ENCODE results near the gene DDR2. TPM values are rescaled to one million over a fixed set of nuclear protein-coding genes. Genes with fewer than 3 reads are reported as not detected.

The DDR2 gene
- total RNA-seq, 1 donor, result 384 TPM

GRCh38 chr1:162765788-162766187 lies 133.5 kb downstream of the DDR2 start:
- no peak for DNase-seq (ENCODE audit: insufficient read length, low spot score, missing footprints)
- Histone ChIP-seq H3K79me2 (ENCODE audit: insufficient read depth, low read length) (no peaks in the 10 kb centered on the region), H3K27ac (ENCODE audit: low read depth, low read length) (no peak overlapping the region), H4K20me1 (ENCODE audit: insufficient read depth, low read length) (no peaks in the 10 kb centered on the region), H3K27me3 (ENCODE audit: insufficient read depth, low read length) (no peaks in the 10 kb centered on the region), H3K4me2 (ENCODE audit: insufficient read depth, low read length) (no peak overlapping the region), H3K4me3 (ENCODE audit: insufficient read depth, low read length) (no peak overlapping the region), H3K9me3 (ENCODE audit: low read depth, low read length) (no peaks in the 10 kb centered on the region), H3K4me1 (ENCODE audit: insufficient read depth, low read length) (no peaks in the 10 kb centered on the region), H2AFZ (ENCODE audit: low read length) (no peak overlapping the region), H3K36me3 (ENCODE audit: insufficient read depth, low read length) (peaks cover 50% of the 10 kb centered on the region)
- TF ChIP-seq CTCF (IDR thresholded peaks at IDR 0.05; ENCODE audit: extremely low read depth, low read depth, low read length), result no peak

- Histone ChIP-seq H3K4me1 (ENCODE audit: insufficient read depth, low read length) (peaks cover 11% of the 10 kb centered on the region), H3K27me3 (ENCODE audit: insufficient read depth, low read length) (no peaks in the 10 kb centered on the region), H4K20me1 (ENCODE audit: insufficient read depth, low read length) (no peaks in the 10 kb centered on the region), H2AFZ (ENCODE audit: low read length) (no peak overlapping the region), H3K36me3 (ENCODE audit: insufficient read depth, low read length) (peaks cover 84% of the 10 kb centered on the region), H3K79me2 (ENCODE audit: insufficient read depth, low read length) (peaks cover 3% of the 10 kb centered on the region), H3K4me2 (ENCODE audit: insufficient read depth, low read length) (peak overlapping the region; percentile 12), H3K27ac (ENCODE audit: low read depth, low read length) (peak overlapping the region; percentile 66), H3K9me3 (ENCODE audit: low read depth, low read length) (no peaks in the 10 kb centered on the region), H3K4me3 (ENCODE audit: insufficient read depth, low read length) (no peak overlapping the region)
- peak; percentile 79 for DNase-seq (ENCODE audit: insufficient read length, low spot score, missing footprints)
- peak; percentile 22 for TF ChIP-seq CTCF (IDR thresholded peaks at IDR 0.05; ENCODE audit: extremely low read depth, low read depth, low read length)
Measured at GRCh38 chr1:162772571-162773154, 140.4 kb downstream of the DDR2 start.

GRCh38 chr1:162774007-162774406 lies 141.7 kb downstream of the DDR2 start:
- Histone ChIP-seq H3K4me3 (ENCODE audit: insufficient read depth, low read length) (no peak overlapping the region), H3K4me2 (ENCODE audit: insufficient read depth, low read length) (no peak overlapping the region), H3K27me3 (ENCODE audit: insufficient read depth, low read length) (no peaks in the 10 kb centered on the region), H3K27ac (ENCODE audit: low read depth, low read length) (no peak overlapping the region), H3K36me3 (ENCODE audit: insufficient read depth, low read length) (peaks cover 85% of the 10 kb centered on the region), H4K20me1 (ENCODE audit: insufficient read depth, low read length) (no peaks in the 10 kb centered on the region), H3K79me2 (ENCODE audit: insufficient read depth, low read length) (peaks cover 3% of the 10 kb centered on the region), H2AFZ (ENCODE audit: low read length) (no peak overlapping the region), H3K9me3 (ENCODE audit: low read depth, low read length) (no peaks in the 10 kb centered on the region), H3K4me1 (ENCODE audit: insufficient read depth, low read length) (peaks cover 11% of the 10 kb centered on the region)
- no peak for TF ChIP-seq CTCF (IDR thresholded peaks at IDR 0.05; ENCODE audit: extremely low read depth, low read depth, low read length)
- DNase-seq (ENCODE audit: insufficient read length, low spot score, missing footprints), result peak; percentile 50

- H3K79me2 ChIP-seq (ENCODE audit: insufficient read depth, low read length), result peaks cover 3% of the 10 kb centered on the region
- no peak overlapping the region for H3K4me3 ChIP-seq (ENCODE audit: insufficient read depth, low read length)
- no peak overlapping the region for H3K4me2 ChIP-seq (ENCODE audit: insufficient read depth, low read length)
- peaks cover 64% of the 10 kb centered on the region for H3K36me3 ChIP-seq (ENCODE audit: insufficient read depth, low read length)
- no peak overlapping the region for H2AFZ ChIP-seq (ENCODE audit: low read length)
- no peak overlapping the region for H3K27ac ChIP-seq (ENCODE audit: low read depth, low read length)
- no peak for DNase-seq (ENCODE audit: insufficient read length, low spot score, missing footprints)
- TF ChIP-seq CTCF (IDR thresholded peaks at IDR 0.05; ENCODE audit: extremely low read depth, low read depth, low read length), result no peak
- no peaks in the 10 kb centered on the region for H3K4me1 ChIP-seq (ENCODE audit: insufficient read depth, low read length)
- no peaks in the 10 kb centered on the region for H4K20me1 ChIP-seq (ENCODE audit: insufficient read depth, low read length)
- H3K27me3 ChIP-seq (ENCODE audit: insufficient read depth, low read length), result no peaks in the 10 kb centered on the region
- no peaks in the 10 kb centered on the region for H3K9me3 ChIP-seq (ENCODE audit: low read depth, low read length)
Measured at GRCh38 chr1:162779043-162779442, 146.8 kb downstream of the DDR2 start.
